Measurements from ENCODE around the gene SLC5A2.
"Not testable (repeated sequence)": the region's sequence is repeated elsewhere in the genome, so short reads cannot be mapped to it uniquely, and the experiment has no call there.

SLC5A2 gene

GRCh38 chr16:31532120-31532519, 49.2 kb downstream of the SLC5A2 start:
- no peak for DNase-seq (ENCODE audit: insufficient read length, low spot score)
- TF ChIP-seq POLR2A (IDR thresholded peaks at IDR 0.05; ENCODE audit: low read depth, low read length) (no peak), TAF1 (IDR thresholded peaks at IDR 0.05; ENCODE audit: low read depth, low read length) (no peak), PAX5 (IDR thresholded peaks at IDR 0.05; ENCODE audit: insufficient read depth, low read length, severe bottlenecking) (no peak), POLR2AphosphoS5 (IDR thresholded peaks at IDR 0.05; ENCODE audit: low read depth, low read length) (no peak), POU2F2 (IDR thresholded peaks at IDR 0.05; ENCODE audit: low read depth, low read length) (no peak), SPI1 (IDR thresholded peaks at IDR 0.05; ENCODE audit: low read depth, low read length) (no peak)
- FAIRE-seq = no peak

- DNase-seq (ENCODE audit: insufficient read length, low spot score) (no peak), FAIRE-seq (no peak)
- TF ChIP-seq POLR2A (IDR thresholded peaks at IDR 0.05; ENCODE audit: low read depth, low read length) (no peak), TAF1 (IDR thresholded peaks at IDR 0.05; ENCODE audit: low read depth, low read length) (no peak), POU2F2 (IDR thresholded peaks at IDR 0.05; ENCODE audit: low read depth, low read length) (no peak), POLR2AphosphoS5 (IDR thresholded peaks at IDR 0.05; ENCODE audit: low read depth, low read length) (no peak), PAX5 (IDR thresholded peaks at IDR 0.05; ENCODE audit: insufficient read depth, low read length, severe bottlenecking) (no peak), SPI1 (IDR thresholded peaks at IDR 0.05; ENCODE audit: low read depth, low read length) (no peak)
Measured at GRCh38 chr16:31532896-31533295, 50.0 kb downstream of the SLC5A2 start.

DNA sequence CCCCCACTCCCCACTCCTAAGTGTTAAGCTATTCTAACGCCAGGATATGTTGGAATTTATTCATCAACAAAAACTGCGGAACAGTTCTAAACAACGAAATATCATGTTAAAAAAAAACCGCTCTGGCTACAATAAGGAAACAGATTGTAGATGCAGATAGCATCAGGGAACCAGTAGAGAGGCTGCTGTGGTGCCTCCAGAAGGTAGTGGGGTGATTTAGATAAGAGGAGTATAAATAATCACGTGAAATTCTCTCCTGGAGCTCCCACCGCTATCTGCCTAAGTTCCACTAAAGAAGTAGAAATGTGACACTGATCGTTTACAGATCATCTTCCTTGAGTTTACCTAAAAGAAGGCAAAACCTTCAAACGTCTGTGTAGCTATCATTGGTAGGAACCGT, 52.8 kb downstream of the SLC5A2 start:
- FAIRE-seq (no peak), DNase-seq (ENCODE audit: insufficient read length, low spot score) (no peak)
- TF ChIP-seq TAF1 (IDR thresholded peaks at IDR 0.05; ENCODE audit: low read depth, low read length) (no peak), POU2F2 (IDR thresholded peaks at IDR 0.05; ENCODE audit: low read depth, low read length) (no peak), SPI1 (IDR thresholded peaks at IDR 0.05; ENCODE audit: low read depth, low read length) (no peak), PAX5 (IDR thresholded peaks at IDR 0.05; ENCODE audit: insufficient read depth, low read length, severe bottlenecking) (no peak), POLR2A (IDR thresholded peaks at IDR 0.05; ENCODE audit: low read depth, low read length) (no peak), POLR2AphosphoS5 (IDR thresholded peaks at IDR 0.05; ENCODE audit: low read depth, low read length) (no peak)

DNA sequence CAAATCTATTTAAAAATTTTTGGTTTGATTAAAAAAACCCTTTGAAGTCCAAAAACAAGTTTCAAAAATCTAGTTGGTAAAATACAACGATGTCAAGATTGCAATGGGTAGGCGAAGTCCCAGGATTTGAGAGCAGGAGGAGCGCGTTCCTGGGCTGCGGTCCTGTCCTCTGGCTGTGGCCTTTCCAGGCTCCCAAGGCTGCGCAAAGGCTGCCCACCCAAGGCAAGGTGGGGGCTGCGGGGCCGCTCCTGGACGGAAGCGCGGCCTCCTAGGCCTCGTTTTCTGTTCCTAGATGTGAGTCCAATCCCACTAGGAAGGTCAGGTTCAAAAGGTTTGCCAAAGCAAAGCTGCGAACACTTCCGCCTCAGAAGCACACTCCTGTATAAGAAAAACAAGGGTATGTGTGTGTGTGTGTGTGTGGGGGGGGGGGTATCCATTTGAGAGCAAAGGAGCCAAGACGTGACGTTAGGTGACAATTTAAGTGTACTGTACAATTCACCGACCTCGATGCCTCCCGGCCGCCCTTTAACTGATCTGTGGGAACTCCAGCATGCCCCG, 54.0 kb downstream of the SLC5A2 start:
- DNase-seq (ENCODE audit: insufficient read length, low spot score) = no peak
- FAIRE-seq = no peak
- no peak for TF ChIP-seq POLR2AphosphoS5 (IDR thresholded peaks at IDR 0.05; ENCODE audit: low read depth, low read length)
- no peak for TF ChIP-seq POLR2A (IDR thresholded peaks at IDR 0.05; ENCODE audit: low read depth, low read length)
- TF ChIP-seq TAF1 (IDR thresholded peaks at IDR 0.05; ENCODE audit: low read depth, low read length) = no peak
- TF ChIP-seq PAX5 (IDR thresholded peaks at IDR 0.05; ENCODE audit: insufficient read depth, low read length, severe bottlenecking) = no peak
- TF ChIP-seq POU2F2 (IDR thresholded peaks at IDR 0.05; ENCODE audit: low read depth, low read length) = no peak
- no peak for TF ChIP-seq SPI1 (IDR thresholded peaks at IDR 0.05; ENCODE audit: low read depth, low read length)

GRCh38 chr16:31537362-31538242, 54.7 kb downstream of the SLC5A2 start:
- FAIRE-seq (no peak), DNase-seq (ENCODE audit: insufficient read length, low spot score) (no peak)
- TF ChIP-seq POLR2AphosphoS5 (IDR thresholded peaks at IDR 0.05; ENCODE audit: low read depth, low read length) = no peak
- TF ChIP-seq TAF1 (IDR thresholded peaks at IDR 0.05; ENCODE audit: low read depth, low read length) = no peak
- no peak for TF ChIP-seq POU2F2 (IDR thresholded peaks at IDR 0.05; ENCODE audit: low read depth, low read length)
- no peak for TF ChIP-seq POLR2A (IDR thresholded peaks at IDR 0.05; ENCODE audit: low read depth, low read length)
- TF ChIP-seq SPI1 (IDR thresholded peaks at IDR 0.05; ENCODE audit: low read depth, low read length) = no peak
- TF ChIP-seq PAX5 (IDR thresholded peaks at IDR 0.05; ENCODE audit: insufficient read depth, low read length, severe bottlenecking) = no peak

- DNase-seq (ENCODE audit: insufficient read length, low spot score); FAIRE-seq: not testable (repeated sequence)
Measured at GRCh38 chr16:31538243-31538598, 55.3 kb downstream of the SLC5A2 start.

DNA sequence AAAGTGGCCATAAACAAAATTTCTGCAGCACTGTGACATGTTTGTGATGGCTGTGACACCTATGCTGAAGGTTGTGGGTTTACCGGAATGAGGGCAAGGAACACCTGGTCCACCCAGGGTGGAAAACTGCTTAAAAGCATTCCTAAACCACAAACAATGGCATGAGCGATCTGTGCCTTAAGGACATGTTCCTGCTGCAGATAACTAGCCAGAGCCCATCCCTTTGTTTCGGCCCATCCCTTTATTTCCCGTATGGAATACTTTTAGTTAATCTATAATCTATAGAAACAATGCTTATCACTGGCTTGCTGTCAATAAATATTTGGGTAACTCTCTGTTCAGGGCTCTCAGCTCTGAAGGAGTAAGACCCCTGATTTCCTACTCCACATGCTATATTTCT, 56.8 kb downstream of the SLC5A2 start:
- not testable (repeated sequence) for FAIRE-seq; DNase-seq (ENCODE audit: insufficient read length, low spot score)
